ENCODE measurements around the gene VRK1. TPM values are rescaled to one million over a fixed set of nuclear protein-coding genes. Genes with fewer than 3 reads are reported as not detected.

Gene VRK1
- total and polyA plus RNA-seq, 10 of the 15 experiments (the other 5 are each of a cell fraction or from before 2014, with no cell fraction given), result 50.9 to 137 (median 84.7) TPM

DNA sequence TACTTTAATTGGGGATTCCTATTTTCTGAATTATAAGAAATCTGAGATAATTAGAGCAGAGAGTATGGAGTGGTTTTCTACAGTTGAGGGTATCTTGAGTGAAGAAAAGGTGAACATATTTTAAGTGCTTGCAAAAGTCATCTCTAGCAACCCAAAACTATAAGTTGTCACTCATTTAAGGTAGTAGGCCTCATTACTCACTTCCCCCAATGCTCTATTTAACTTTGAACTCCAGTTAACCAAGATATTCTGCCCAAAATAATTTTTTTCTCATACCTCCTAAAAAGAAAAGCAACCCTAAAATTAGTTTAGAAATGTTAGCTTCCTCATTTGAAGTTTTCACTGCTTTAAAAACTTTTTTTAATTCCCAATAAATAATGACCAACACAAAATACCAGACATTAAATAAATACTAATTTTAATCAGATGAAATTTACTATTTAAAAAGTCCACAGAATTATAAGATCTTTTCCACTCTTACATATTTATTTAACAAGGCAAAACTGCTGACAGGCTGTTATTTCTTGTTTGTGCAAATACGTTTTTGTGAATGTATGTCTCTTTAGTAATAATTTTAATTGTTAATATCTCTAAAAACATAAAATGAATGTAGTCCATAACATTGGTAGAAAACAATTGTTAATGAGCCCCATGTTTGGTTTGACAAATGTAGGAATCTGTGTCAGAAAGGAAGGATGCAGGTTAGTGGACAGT is 47.8 kb downstream of the VRK1 start:
- Histone ChIP-seq H3K9me3 (replicated peaks; ENCODE audit: control insufficient read depth, insufficient read depth, low read length) (no peaks in the 10 kb centered on the region), H3K36me3 (ENCODE audit: control insufficient read depth in 2 of 2, insufficient read depth in 2 of 2, low read length in 1 of 2) (peaks cover 6 to 14% of the 10 kb centered on the region in 2 experiments; a peak in 3 of 4 replicates), H4K20me1 (ENCODE audit: control insufficient read depth, insufficient read depth) (no peaks in the 10 kb centered on the region), H3K4me1 (ENCODE audit: control insufficient read depth, insufficient read depth, low read length) (peaks cover 3% of the 10 kb centered on the region; the same call in 1 of the 2 replicates), H3K27ac (ENCODE audit: control insufficient read depth, insufficient read depth) (no peak overlapping the region), H3K9ac (ENCODE audit: control insufficient read depth, insufficient read depth, low read length) (no peak overlapping the region), H3K27me3 (replicated peaks in 1 of 2; ENCODE audit: control insufficient read depth in 2 of 2, insufficient read depth in 2 of 2, low read length in 1 of 2) (no peaks in the 10 kb centered on the region), H3K4me2 (ENCODE audit: control insufficient read depth, insufficient read depth) (no peak overlapping the region), H2AFZ (ENCODE audit: control insufficient read depth, low read depth, low read length) (no peak overlapping the region), H3K4me3 (no peak overlapping the region), H3K79me2 (ENCODE audit: control insufficient read depth, insufficient read depth, low read length) (no peaks in the 10 kb centered on the region; the same call in 1 of the 2 replicates)
- SMC1A ChIA-PET (ENCODE audit: uncharacterized antibody, unreplicated experiment), result interaction anchor here (0.9 kb wide), 1 partner anchor 27 kb away, joined by 4 read pairs; no protein-coding TSS in a partner anchor
- 93% methylated on average over 1 of the region's 1 CpG for WGBS (ENCODE audit: insufficient coverage, insufficient replicate concordance, low lambda C conversion rate, missing lambda C conversion rate)
- ATAC-seq (no peak), FAIRE-seq (no peak), DNase-seq (ENCODE audit: low read depth, low spot score) (no peak)
- TF ChIP-seq RUNX3 (IDR thresholded peaks at IDR 0.05; ENCODE audit: low read length), result 0 out of 2 replicates have a peak, but pooled peaks have one; percentile 22
- TF ChIP-seq MYC (IDR thresholded peaks at IDR 0.05; ENCODE audit: insufficient read depth, insufficient read length, insufficient replicate concordance, low read length, severe bottlenecking), result no peak
- no peak for TF ChIP-seq CBX3 (IDR thresholded peaks at IDR 0.05; ENCODE audit: borderline replicate concordance, low read depth)
- no peak for TF ChIP-seq RCOR1 (conservative IDR thresholded peaks at IDR 0.05; ENCODE audit: low read depth, low read length)
- TF ChIP-seq, protein P1, sequence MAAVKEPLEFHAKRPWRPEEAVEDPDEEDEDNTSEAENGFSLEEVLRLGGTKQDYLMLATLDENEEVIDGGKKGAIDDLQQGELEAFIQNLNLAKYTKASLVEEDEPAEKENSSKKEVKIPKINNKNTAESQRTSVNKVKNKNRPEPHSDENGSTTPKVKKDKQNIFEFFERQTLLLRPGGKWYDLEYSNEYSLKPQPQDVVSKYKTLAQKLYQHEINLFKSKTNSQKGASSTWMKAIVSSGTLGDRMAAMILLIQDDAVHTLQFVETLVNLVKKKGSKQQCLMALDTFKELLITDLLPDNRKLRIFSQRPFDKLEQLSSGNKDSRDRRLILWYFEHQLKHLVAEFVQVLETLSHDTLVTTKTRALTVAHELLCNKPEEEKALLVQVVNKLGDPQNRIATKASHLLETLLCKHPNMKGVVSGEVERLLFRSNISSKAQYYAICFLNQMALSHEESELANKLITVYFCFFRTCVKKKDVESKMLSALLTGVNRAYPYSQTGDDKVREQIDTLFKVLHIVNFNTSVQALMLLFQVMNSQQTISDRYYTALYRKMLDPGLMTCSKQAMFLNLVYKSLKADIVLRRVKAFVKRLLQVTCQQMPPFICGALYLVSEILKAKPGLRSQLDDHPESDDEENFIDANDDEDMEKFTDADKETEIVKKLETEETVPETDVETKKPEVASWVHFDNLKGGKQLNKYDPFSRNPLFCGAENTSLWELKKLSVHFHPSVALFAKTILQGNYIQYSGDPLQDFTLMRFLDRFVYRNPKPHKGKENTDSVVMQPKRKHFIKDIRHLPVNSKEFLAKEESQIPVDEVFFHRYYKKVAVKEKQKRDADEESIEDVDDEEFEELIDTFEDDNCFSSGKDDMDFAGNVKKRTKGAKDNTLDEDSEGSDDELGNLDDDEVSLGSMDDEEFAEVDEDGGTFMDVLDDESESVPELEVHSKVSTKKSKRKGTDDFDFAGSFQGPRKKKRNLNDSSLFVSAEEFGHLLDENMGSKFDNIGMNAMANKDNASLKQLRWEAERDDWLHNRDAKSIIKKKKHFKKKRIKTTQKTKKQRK (IDR thresholded peaks at IDR 0.05; ENCODE audit: low read depth, low read length), result no peak
- TF ChIP-seq JUND (IDR thresholded peaks at IDR 0.05; ENCODE audit: low read depth, low read length), result no peak
- TF ChIP-seq MEF2A (IDR thresholded peaks at IDR 0.05; ENCODE audit: insufficient read depth, low read depth, low read length), result peak; percentile 55; the same call in 1 of the 2 replicates
- POLR2A ChIA-PET, result interaction anchor here (1.0 kb wide), 1 partner anchor 44 kb away, joined by 3 read pairs; no protein-coding TSS in a partner anchor
- intact Hi-C loops (cut with micrococcal nuclease; ENCODE audit: unreplicated experiment), result no loop called here
- in situ Hi-C loops (cut with MboI), result no loop called here
- BruUV-seq (replicated peaks), result no TSS peak
- CTCF ChIA-PET, result interaction anchor here (0.6 to 1.8 kb wide), 4 partner anchors 16 to 83 kb away, joined by 3 to 4 read pairs (median 4); no protein-coding TSS in a partner anchor
- RAD21 ChIA-PET (ENCODE audit: unreplicated experiment), result interaction anchor here (1.0 kb wide), 1 partner anchor 38 kb away, joined by 3 read pairs; no protein-coding TSS in a partner anchor

Data from GM12878 (cell line).